CD4-positive, alpha-beta T cell treated with Interleukin-2 at 100 ng/mL for 4 hours (primary cell): ENCODE results near the gene FAM222B.
"Not testable (repeated sequence)": the region's sequence is repeated elsewhere in the genome, so short reads cannot be mapped to it uniquely, and the experiment has no call there.

ENCODE experiments used
- DNase-seq: peaks from one replicate; pipeline ENCODE4 v3.0.0-alpha.2; 2020; ENCODE audit warnings: low spot score

FAM222B gene

DNA sequence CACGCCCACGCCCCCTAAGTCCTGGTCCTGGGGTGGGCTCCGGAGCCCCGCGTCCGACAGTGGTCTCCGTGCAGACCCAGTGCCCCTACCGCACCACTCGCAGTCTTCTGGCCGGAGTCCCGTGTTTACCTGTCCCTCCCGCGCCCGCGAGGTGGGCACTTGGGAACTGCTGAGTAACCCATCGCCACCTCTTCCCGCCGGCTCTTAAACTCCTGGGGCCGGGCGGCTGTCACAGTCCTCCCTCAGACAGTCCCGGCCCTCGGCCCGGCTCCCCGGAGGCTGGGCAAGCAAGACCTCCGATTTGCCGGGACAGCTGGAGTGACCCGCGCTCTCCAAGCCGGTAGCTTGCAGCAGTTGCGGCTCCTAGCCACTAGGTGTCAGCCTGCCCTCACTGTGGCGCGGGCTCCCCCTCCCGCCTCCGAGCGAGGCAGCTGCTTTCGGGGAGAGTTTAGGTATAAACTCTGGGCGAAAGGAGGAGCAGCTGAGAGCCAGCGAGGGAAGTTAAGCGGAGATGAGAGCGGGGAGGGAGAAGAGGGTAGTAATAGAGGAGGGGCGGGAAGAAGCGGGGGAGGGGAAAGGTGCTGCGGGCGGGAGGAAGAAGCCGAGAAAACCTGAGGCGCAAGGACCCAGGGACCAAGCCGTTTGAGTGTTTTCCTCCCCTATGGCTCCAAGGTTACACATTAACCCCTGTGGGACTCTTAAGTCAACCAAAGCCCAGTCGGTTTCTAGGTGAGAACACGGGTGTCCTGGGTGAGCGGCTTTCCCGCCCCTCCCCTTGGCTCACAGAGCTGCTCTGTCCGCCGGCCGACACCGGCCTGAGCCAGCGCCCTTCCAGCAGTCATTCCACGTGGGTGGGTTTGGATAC is 115.7 kb downstream of the FAM222B start:
- DNase-seq: peak; percentile 92

GRCh38 chr17:28726226-28726626 is 116.4 kb downstream of the FAM222B start, which contains the start of gene TLCD1:
TLCD1 (minus strand) TSS chr17:28726233; CDS start chr17:28726097, 136 bp downstream.
- peak; percentile 62 for DNase-seq

DNA sequence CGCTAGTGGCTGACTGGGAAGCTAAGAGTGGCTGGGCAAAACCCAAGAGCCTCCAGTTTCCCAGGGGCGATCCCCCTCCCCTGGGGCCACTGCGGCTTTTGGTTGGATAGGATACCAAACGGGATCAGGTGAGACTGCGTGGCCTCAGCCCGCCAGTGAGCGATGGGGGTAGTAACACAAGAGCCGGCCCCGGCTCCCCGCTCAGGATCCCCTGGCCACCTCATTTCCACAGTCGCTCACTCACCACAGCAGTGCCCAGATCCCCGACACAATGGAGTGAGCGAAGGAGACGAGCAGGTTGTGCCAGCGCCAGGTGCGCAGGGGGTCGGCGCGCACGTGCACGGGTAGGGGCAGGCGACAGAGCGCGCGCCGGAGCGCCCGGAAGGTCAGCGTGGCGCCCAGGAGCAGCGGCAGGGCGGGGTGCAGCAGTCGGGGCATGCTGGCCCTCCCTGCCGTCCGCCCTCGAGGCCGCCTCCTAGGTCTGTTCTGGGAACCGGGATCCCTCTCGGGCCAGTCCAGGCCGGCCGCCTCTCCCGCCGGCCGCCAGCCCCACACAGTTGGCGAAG is 116.8 kb downstream of the FAM222B start:
- no peak for DNase-seq

DNA sequence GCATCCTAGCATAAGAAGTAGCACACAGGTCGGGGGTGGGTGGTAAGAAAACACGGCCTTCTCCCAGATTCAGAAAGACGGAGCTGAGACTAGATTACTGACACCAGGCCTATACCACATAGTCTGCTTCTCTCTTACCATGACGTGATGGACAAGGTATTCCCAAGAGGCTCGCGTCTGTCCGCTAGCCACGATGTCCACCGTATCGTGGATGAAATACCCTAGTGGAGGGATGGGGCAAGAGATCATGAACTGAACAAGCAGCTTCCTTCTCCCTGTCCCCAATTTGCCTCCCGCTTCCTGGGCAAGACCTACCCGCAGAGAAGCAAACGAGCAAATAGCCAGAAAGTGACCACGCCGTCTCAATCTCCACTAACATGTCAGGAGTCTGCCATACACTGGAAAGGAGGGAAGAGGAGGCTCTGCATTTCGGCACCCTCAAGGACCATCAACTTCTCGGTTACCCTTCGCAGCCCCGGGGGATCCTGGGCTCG is 117.4 kb downstream of the FAM222B start:
- DNase-seq: no peak

- DNase-seq: no peak
Observed at GRCh38 chr17:28724500-28725165, 118.0 kb downstream of the FAM222B start.

- DNase-seq: not testable (repeated sequence)
Observed at GRCh38 chr17:28723836-28724499, 118.6 kb downstream of the FAM222B start.

- DNase-seq: no peak
Observed at GRCh38 chr17:28723159-28723835, 119.3 kb downstream of the FAM222B start.

GRCh38 chr17:28722417-28723158 is 120.0 kb downstream of the FAM222B start:
- no peak for DNase-seq

DNA sequence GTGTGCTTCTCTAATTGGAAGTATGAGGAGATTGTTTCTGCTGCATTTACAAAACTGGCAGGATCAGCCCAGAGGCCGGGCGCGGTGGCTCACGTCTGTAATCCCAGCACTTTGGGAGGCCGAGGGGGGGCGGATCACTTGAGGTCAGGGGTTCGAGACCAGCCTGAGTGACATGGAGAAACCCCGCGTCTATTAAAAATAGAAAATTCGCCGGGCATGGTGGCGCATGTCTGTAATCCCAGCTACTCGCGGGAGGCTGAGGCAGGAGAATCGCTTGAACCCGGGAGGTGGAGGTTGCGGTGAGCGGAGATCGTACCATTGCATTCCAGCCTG is 121.6 kb downstream of the FAM222B start:
- DNase-seq: not testable (repeated sequence)

DNA sequence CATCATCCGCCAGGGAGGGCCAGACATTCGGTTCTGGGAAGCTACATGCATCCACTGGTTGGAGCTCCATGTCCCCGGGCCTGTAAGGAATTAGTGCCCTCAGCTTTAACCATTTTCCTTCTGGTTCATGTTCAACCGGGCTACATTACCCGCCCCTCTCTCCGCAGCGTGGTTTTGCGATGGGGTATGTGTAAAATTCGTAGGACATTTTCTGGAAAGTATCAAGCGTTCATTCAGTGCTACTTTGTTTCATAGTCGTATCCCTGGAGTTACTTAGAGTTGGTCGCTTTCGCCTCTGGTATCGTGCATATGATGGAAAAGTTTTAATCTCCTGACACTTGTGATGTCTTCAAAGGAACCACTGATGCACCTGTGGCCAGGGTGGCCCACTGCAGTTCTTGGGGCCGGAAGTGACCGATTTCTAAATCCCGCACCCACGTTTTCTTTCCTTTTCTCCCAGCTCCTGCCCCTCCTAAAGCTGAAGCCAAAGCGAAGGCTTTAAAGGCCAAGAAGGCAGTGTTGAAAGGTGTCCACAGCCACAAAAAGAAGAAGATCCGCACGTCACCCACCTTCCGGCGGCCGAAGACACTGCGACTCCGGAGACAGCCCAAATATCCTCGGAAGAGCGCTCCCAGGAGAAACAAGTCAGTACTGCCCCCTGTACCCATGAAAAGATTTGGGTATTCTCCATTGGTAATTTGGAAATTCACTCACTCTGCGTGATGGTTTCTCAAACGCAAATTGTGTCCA is 122.2 kb downstream of the FAM222B start:
- DNase-seq: no peak

DNA sequence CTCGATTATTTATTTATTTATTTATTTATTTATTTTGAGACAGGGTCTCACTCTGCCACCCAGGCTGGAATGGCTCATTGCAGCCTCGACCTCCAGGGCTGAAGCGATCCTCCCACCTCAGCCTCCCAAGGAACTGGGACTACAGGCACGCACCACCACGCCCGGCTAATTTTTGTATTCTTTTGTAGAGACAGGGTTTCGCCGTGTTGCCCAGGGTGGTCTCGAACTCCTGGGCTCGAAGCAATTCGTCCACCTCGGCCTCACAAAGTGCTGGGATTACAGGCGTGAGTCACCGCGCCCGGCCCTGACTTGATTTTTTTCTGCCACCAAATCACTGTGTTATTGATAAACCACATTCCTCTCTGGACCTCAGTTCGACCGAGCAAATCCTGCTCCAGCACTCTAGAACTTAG is 123.6 kb downstream of the FAM222B start:
- no peak for DNase-seq

- no peak for DNase-seq
Observed at GRCh38 chr17:28718333-28719020, 124.1 kb downstream of the FAM222B start.

DNA sequence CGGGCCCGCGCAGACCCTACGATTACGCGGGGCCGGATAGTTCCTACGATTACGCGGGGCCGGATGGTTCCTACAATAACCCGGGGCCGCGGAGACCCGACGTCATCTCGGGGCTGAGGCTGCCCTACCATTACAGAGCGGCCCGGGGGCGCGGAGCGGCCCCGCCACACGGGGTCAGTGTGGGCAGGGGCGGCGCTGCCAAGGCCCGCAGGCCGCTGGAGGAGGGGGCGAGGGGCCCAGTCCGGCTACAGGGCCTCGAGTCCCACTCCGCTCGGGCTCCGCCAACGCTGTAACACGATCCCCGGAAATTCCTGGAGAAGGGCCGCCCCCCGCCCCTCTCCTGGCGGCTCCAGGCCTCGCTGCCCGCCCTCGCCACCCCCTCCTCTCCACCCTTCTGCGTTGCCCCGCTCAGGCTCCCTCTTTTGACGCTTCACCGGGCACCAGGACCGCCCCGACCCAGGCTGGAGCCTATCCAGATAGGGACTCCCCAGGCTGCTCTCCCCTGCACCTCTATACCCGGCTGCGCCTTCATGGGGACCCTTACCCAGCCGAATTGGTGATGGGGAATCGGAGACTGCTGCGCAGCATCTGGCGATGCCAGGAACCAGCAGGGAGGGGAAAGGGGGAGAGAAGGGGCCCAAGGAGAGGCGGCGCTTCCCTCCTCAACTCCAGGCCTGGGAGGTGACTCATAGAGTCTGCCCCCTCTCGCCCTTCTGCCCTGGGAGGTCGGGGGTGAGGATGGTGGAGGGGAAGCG is 124.8 kb downstream of the FAM222B start, which contains the start of gene RAB34:
TSS of gene RAB34 (minus strand) at position 291 of the 755 bp plus-strand sequence. CDS start 602 bp downstream, outside the sequence.
- DNase-seq: no peak

DNA sequence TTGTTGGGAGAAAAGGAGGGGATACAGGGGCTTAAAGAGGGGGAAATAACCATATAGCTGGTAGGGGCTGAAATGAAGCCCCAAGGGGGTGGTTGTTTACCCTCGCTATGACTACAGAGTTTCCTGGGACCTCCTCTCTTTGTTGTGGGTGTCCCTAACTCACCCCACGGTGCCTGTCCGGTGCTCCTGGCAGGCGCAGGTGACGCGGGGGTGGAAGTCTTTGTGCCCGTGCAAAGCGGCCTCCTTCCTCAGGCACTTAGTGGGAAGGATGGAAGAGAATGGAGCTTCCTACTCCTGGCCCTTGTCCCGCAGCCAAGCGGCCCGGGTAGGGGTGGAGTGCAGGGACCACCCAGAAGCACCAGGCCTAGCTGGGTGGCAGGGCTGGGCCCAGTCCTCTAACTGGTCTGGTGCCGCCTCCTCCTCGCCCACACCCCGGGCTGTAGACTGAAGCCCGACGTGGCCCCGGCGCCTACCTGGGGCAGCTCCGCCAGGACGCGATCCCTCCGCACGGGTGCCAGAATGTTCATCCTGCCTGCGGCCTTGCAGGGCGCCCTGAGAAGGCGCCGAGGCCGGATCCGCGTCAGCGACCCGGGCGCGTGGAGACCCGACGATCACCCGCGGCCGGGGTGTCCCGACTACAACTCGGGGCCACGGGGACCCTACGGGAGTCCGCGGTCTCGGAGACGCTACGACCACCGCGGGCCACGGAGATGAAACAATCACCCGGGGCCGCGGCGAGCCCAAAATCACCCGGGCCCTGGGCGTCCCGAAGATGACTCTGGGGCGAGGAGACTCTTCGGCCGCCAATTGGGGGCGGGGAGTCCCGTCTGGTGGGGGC is 125.6 kb downstream of the FAM222B start:
- no peak for DNase-seq

GRCh38 chr17:28715217-28715616 is 127.4 kb downstream of the FAM222B start:
- no peak for DNase-seq

- DNase-seq: no peak
Observed at GRCh38 chr17:28714281-28714680, 128.3 kb downstream of the FAM222B start.

DNA sequence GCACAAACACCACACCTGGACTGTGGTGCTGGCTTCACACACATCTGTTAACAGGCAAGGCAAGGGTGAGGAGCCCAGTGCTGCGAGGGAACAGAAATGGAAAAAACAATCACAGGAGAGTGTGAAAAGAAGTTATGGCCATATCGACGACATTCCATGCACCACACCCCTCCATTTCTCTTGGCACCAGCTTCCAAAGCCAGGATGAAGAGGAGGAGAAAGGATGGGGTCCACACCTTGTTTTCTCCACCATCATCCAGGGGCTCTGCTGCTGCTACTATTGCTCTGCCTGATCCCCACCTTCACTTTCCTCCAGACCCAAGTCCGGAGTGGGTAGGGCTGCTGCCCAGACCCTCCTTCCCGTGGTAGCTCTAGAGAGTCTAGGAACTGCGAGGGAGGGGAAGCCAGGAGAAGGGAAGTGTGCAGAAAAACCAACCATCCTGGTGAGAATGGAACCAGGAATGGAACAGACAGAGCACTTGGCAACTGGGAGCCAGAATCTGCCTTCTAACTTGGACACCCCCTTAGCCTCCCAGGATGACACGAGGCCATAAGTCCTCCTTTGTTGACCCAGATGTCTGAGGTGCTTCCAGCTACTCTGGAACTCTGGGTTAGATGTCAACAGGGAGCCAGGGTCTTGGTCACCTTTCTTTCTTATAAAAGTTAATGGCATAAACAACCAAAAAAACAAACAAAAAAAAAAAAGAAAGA is 129.7 kb downstream of the FAM222B start:
- DNase-seq: no peak
